Fibroblast of skin of left biceps (primary cell): ENCODE data around the gene MRPS34.
"Not testable (repeated sequence)": the region's sequence is repeated elsewhere in the genome, so short reads cannot be mapped to it uniquely, and the experiment has no call there.

Experiments
- DNase-seq, 2 experiments: peaks; one replicate each; pipeline ENCODE4 v3.0.0-alpha.2; 2013; ENCODE audit warnings: low read depth in 2 of 2

The MRPS34 gene

DNA sequence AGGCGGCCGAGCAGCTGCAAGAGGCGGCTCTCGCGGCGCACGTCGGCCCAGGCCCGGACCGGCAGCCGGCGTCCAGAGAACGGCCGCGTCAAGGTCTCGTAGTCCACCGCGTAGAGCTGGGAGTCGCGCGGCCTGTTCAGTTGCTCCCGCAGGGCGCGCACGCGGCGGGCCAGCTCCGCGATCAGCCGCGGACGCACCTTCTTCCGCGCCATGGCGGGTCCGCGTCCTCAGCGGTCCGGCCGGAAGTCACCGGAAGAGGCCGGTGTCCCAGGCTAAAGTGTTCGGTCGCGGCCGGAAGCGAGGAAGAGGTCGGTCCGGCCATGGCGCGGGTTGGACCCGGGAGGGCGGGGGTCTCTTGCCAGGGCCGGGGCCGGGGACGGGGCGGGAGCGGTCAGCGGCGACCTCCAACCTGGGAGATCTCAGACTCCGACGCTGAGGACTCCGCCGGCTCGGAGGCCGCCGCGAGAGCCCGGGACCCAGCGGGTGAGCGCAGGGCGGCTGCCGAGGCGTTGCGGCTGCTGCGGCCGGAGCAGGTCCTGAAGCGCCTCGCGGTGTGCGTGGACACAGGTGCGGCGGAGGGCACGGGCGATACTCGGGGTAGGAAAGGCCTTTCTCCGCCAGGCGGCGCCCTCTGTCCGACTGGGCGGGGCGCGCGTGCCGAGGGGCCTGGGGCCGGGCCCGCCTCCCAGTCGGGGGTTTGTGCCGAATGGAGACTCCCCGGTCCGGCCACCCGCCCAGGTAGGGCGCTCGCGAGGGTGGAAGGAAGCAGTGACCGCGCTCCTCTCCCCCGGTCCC lies at the start of gene MRPS34:
TSS of gene MRPS34 (minus strand) at position 227 of the 795 bp plus-strand sequence. CDS start at position 212, 15 bp downstream.
- peak; percentile 34 to 57 for DNase-seq

DNA sequence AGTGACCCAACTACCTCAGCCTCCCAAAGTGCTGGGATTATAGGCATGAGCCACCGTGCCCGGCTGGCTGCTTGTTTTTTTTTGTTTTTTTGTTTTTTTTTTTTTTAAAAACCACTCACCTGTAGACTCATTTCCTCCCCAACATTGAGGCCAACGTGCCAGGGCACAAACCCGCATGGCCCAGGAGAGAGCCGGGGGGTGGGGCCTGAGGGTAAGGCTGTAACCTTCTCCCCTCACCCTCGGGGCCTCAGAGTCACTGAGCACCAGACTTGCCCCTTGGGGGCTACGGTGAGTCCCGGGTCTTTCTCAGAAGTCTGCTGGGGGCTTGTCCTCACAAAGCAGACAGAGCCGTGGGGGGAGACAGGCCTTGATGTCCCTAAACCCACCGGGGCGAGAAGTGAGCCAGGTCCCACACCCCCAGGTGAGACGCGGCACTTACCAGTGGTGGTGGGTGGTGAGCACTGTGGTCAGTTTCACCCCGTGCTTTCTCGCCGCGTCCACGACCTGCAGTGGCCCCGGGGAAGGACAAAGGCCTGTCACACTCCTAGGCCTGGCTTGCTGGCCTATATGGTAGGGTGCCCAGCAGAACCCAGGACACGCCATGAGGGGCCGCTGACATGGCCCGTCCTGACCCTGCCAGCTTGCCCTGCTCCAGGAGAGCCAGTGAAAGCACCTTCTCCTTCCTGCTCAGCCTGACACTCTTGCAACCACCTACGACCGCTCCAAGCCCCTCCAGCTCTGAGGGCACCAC lies 49.1 kb upstream of the MRPS34 start:
- DNase-seq, result no peak

DNA sequence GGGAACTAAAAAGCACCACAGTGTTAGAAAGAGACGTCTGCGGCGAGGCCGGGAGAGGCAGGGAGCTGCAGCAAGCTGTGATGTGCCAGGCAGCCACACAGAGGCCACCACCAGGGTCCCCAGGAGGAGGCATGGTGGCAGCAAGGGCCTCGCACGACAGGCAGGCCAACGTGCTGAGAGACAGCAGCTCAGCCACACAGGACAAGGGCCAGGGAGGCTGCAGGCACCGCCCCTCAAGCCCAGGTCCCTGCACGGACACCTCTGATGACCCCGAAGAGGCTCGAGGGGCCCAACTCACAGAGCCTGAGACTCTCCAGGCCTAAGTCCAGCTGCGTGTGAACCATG lies 48.0 kb upstream of the MRPS34 start:
- DNase-seq, result no peak

DNA sequence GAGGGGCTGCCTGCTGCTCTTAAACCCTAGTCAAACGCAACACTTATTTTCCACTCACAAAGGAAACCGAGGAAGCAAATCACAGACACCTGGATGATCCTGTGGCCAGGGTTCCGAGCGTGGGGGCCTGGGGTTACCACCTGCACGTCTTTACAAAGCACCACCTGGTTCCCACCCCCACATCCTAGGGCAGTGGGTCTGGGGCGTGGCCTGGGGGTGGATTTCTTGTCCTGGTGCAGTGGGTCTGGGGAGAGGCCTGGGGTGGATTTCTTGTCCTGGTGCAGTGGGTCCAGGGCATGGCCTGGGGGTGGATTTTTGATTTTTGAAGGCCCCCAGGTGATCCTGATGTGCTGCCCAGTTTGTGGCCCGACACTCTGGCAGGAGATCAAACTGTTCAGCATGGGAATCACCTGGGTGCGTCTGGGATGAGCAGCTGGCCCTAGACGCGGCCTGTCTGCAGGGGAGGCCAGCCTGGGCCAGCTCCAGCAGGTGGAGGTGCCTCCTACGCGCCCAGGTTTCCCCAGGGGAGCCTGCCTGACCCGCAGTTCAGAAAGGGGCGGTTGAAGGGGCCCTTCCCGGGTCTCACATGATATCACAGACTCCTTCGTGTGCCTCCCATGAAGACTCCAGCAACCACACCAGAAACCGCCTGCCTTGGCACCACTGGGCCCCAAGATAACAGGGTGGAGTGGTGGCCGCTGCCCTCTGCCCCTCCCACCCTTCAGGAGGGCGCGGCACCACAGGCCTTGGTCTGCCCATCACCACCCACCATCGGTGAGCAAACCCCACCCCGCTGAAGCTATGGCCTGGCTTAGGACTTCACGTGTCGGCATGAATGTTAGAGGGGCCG lies 47.4 kb upstream of the MRPS34 start:
- DNase-seq, result no peak

DNA sequence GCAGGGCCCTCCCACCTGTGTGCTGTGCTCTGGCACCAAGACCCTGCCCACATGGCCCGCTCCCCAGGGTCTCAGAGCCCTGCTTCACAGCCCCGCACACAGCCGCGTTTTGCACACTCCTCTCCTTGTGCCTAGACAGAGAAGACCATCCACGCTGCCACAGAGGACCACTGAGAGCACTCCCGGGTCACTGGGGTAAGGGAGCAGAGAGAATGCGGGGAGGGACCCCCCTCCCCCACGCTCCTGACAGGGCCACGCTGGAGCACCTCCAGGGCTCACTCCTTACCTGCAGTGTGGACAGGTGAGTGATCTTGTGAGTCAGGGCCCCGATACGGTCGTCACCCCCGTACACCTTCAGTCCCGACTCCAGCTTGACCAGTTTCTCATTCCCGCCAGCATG lies 46.7 kb upstream of the MRPS34 start:
- DNase-seq, result no peak

DNA sequence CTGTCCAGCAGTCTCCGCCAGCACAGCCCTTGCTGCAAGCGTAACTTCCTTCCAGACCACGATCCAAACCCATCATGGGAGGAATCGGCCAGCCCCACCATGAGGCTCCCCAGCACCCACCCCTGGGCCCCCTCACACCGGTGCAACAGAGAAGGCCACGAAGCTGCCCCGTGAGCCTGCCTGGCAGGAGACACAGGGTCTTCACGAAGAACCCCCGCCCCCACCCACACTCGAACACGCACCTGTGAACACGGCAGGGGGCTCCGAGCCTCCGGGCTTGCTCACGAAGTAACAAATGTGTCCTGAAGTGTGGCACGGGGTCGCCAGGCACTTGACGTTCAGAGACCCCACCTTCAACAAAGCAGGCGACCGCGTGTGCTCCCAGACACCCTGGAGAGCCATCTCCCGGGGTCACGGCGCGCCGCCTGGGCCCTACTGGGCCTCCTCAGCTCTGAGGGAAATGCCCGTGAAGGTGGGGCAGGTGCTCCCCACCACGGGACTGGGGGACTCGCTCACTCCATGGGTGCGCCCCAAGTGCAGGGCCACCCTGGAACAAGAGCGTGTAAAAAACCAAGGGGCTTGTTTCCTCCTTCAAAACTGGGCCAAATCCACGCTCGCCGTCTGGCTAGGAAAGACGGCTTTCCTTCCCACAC lies 46.1 kb upstream of the MRPS34 start:
- no peak for DNase-seq

DNA sequence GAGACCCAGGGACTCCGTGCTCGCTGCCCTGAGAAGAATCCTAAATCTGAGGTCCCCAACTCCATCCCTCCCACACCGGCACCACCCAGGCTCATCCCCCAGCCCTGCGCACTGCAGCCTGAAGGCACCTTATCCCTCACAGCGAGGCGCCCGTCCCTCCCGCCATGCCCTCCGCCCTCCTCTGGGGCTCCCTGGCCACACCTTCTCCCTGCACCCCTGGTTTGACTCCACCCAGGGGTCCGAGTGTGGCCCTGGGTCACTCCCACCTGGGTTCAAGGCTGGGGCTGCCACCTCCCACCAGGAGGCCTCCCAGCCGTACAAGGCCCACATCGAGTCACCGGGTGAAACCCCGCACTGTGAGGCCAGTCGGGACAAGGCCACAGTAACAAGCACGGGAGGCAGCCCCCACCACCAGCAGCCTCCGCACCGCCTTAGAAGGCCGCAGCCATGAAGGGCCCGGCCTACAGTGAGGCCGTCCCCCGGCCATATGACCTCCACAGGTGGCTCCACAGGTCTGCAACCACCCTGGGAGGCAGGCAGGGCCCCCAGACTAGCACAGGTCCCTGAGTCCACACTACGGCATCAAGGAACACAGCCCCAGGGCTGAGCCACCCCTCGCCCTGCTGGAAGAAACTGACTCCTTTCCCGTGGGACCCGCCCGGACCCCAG lies 45.4 kb upstream of the MRPS34 start:
- no peak for DNase-seq

DNA sequence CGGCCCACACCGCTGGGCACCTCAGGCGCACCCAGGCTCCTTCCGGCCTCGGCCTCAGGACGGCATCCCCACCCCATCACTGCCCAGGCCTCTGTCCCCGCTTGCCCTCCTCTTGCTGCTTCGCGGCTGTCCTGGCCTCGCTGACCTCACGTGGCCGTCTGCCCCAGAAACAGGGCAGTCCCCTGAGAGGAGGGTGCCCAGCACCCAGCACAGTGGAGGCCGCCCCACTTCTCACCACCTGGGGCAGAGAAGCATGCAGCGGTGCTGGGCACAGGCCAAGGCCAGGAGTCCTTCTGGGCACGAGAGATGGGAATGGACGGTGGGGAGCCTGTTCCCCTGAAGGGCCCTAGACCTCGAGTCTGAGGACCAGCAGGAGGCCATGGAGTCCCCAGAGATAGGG lies 44.8 kb upstream of the MRPS34 start:
- no peak for DNase-seq

DNA sequence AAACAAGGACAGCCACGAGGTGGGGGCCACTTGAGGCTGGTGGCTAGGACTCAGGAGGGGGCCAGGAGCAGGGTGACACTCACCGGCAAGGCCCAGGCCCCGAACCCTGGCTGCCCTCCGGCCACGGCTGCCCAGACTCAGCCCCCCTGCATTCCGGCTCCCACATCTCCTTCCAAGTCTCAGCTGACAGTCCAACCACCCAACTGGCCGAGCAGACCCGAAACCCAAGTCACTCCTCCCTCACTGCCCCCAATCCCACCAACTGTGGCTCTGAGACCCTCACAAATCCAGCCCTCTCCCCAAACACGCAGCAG lies 44.3 kb upstream of the MRPS34 start:
- no peak for DNase-seq

DNA sequence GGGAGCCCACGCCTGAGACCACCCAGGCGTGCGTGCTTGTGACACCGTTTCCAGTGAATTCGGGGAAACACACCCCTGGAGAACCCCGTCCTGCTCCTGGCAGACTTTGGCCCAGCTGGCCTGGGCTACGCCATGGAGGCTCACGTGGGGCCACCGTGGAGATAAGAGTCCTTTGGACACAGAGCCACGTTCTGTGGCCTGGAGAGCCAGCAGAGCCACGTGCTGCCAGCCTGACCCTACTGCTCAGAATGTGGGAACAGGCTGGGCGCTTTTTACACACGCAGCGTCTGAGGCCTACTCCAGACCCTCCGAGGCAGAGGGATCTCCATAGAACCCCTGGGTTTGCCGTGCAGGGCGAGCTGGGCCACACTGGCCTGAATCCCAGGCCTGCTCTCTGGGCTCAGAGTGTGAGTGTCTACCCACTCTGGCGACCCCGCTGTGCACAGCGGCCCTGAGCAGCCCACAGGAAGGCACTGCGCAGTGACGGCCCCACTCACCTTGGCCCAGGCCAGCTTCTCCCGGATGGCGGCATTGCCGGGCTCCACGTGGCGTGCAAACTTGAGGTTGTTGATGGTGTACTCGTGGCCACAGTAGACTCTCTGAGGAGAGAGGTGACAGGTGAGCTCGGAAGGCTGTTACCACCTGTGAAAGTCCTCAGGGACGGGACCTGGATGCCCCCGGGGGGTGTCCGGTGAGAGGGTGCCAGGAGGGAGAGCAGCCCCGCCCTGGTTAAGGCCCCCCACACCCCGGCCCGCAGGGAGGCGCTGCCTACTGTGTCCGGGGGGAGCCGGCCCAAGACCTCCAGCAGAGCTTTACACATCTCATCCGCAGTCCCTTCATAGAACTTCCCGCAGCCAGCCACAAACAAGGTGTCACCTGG lies 43.7 kb upstream of the MRPS34 start:
- DNase-seq, result no peak

DNA sequence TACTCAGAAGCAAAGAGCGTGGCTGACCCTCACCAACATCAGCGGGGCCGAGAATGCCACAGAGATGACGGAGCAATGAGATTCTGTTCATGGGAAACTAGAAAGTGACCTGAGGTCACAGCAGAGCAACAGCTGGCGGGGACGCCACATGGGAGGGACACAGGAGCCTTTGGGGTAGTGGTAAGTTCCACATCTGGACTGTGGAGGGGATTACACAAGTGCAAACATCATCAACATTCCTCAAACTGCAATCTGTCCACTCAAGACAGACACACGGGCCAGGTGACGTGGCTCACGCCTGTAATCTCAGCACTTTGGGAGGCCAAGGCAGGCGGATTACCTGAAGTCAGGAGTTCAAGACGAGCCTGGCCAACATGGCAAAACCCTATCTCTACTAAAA lies 42.5 kb upstream of the MRPS34 start:
- no peak for DNase-seq

DNA sequence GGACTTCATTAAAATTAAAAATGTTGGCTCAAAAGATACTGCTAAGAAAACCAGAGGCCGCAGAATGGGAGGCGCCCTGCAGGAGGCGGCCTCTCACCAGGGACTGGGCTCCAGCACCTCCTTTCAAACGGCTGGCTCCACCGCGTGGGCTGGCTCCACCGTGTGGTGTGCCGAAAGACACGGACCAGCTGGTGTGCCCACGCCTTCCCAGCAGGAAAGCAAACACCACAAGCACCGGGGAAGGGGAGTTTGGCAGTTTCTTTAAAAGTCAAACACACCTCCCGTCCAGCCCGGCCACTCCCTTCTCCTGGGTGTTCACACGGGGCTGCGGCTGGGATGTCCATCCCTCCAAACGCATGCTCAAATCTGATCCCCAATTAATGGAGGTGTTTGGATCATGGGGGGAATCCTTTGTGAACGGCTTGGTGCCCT lies 39.8 kb upstream of the MRPS34 start:
- DNase-seq, result no peak

DNA sequence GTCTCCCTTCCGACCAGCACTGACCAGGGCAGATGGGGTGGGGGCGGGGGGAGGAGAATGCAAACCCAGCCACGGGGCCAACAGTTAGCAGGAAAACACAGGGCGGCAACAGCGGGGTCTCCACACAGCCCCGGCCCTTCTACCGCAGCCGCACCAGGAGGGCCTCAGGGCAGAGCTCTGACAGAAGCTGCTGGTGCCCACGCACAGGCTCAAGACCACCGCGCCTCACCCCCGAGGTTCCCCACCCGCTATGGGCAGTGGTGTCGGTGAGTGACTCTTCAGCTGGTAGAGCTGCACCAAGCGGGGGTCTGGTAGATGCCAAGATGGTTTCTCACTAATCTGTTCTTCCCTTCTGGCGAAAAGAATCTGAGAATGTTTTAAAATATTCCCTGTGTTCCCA lies 37.6 kb upstream of the MRPS34 start:
- DNase-seq, result no peak

DNA sequence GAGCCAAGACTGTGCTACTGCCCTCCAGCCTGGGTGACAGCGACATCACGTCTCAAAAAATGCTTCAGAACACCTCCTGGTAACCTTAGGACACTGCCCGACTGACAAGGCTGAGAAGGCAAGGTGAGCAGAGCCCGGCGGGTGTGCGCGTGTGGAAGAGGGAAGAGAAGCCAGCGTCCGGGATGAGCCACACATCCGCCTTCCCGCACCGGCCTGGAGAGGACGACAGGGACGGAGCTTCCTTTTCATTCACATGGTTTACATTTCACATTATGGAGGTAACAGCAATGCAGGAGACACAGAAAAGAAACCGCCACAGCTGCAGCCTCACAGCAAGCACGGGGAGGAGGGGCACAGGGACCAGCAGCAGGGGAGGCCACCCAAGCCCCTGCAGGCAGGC lies 37.2 kb upstream of the MRPS34 start:
- no peak for DNase-seq

DNA sequence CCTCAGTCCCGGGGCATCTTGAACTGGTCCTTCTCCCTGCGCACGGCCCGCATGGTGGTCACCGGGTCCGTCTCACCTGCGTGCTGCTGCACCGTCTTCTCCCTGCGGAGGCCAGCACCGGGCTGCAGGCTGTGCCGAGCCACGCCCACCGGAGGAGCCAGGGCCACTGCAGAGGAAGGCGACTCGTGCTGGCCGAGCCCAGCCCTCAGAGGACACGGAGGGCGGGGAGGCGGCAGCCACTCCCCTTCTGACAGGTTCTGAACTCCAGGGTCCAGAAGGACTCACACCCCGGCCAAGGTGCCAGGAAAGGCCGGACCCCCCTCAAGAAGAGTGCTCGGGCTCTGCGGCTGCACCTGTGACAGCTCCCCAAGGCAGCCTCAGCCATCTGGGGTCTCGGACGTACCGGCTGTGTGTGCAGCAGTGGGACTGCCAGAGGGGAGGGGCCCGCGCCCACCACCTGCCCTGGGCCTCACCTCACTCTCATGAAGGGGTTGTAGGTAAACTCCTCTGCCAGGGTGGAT lies 36.4 kb upstream of the MRPS34 start:
- DNase-seq, result no peak

DNA sequence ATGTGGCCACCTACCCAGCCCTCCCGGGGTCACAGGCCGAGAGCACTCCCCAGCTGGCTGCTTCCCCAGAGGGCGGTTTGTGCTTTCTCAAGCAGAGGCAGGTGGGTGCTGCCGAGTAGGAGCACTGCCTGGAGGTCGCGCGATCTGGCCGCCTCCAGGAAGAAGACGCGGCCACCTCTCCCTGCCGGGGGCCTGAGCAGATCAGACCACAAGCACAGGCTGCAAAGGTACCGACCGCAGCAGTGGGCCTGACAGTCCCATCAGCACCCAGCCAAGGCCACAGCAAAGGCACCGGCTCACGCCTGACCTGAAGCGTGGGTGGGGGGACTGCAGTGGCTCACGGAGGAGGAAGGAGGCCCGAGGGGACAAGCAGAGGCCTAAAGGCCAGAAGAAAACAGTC lies 35.8 kb upstream of the MRPS34 start:
- no peak for DNase-seq

DNA sequence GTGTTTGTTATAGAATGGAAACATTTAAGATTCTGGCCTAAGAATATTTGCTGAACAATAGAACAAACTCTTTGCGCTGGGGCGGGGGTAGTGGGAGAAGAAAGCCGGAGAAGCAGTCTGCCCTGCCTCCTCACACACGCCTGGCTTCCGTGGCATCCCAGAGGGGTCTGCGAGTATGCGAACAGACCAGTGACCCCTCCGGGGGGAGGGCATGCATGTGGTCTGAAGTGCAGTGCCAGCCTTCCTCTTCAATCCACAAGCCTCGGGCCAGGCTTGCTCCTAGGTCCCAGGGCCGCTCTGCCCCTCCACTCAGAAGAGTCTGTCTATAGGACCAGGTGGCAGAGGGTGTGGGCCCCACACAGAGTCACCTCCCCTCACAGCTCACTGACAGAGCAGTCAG lies 34.7 kb upstream of the MRPS34 start:
- no peak for DNase-seq

DNA sequence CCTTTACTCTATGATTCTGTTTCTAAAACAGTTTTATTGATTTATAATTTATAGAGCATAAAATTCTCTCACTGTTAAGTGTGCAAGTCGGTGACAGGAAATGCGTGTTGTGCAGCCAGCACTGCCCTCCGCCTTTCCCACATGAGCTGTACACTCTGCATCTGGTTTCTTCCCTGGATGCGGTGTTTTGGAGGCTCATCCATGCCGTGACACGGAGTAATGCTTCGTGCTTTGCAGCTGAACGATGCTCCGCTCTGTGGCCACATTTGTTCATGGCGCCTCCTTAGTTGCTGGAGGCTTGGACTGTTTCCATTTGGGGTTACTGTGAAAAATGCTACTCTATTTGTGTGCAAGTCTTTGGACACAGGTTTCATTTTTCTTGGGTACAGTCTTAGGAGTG lies 27.8 kb upstream of the MRPS34 start:
- no peak for DNase-seq

DNA sequence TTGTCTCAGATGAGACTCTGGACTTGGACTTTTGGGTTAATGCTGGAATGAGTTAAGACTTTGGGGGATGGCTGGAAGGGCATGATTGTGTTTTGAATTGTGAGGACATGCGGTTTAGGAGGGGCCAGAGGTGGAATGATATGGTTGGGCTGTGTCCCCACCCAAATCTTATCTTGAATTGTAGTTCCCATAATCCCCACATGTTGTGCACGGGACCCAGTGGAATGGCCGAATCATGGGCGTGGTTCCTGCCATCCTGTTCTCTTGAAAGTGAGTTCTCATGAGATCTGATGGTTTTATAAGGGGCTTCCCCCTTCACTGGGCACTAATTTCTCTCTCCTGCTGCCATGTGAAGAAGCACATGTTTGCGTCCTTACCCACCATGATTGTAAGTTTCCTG lies 26.3 kb upstream of the MRPS34 start:
- DNase-seq, result not testable (repeated sequence)

DNA sequence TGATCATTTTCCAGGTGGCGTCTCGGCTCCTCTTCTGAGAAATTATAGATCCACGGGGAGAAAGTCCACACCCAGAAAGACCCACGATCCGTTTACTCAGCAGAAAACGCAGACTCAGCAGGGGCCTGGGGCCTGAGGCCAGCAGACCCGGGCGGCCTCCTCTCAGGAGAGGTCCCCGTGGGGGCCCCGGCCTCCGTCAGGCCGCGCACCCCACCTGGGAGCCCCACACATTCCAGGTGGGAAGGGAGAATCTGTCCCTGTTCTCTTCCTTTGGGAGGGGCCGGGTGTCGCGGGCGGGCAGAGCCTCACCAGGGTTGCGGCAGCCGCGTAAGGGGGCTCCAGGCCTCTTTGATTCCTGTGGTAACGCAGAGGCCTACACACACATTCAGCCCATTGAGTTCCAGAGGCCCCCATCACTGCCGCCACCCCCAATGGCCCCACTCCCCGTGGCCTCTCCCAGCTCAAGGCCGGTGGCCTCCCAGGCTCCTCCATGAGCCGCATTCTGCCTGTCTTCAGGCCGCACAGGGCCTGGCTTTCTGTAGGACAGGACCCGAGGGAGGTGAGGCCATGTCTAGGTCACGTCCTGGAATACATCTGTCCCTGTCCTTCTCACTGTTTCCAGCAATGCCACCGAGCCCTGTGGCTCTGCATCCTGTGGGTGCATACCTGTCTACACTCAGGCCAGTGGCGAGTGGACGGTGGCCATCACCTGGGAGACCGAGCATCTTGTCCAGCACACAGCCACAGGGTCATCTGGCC lies 22.2 kb upstream of the MRPS34 start:
- no peak for DNase-seq
